Pulmonary artery endothelial cell (primary cell): ENCODE measurements around the gene NPHS1. TPM values are rescaled to one million over a fixed set of nuclear protein-coding genes. Genes with fewer than 3 reads are reported as not detected.
"Not testable (repeated sequence)": the region's sequence is repeated elsewhere in the genome, so short reads cannot be mapped to it uniquely, and the experiment has no call there.

Experiments used
- DNase-seq: peaks from one replicate; pipeline ENCODE4 v3.0.0-alpha.2; 2011; ENCODE audit warnings: low read depth, low spot score
- total RNA-seq: library from RNA; depleted of rRNA; stranded (reverse); fragments of >200 nt; gene quantifications from 2 replicates; pipeline ENCODE4 v1.2.3, GENCODE V29; 2014

NPHS1 gene, protein sequence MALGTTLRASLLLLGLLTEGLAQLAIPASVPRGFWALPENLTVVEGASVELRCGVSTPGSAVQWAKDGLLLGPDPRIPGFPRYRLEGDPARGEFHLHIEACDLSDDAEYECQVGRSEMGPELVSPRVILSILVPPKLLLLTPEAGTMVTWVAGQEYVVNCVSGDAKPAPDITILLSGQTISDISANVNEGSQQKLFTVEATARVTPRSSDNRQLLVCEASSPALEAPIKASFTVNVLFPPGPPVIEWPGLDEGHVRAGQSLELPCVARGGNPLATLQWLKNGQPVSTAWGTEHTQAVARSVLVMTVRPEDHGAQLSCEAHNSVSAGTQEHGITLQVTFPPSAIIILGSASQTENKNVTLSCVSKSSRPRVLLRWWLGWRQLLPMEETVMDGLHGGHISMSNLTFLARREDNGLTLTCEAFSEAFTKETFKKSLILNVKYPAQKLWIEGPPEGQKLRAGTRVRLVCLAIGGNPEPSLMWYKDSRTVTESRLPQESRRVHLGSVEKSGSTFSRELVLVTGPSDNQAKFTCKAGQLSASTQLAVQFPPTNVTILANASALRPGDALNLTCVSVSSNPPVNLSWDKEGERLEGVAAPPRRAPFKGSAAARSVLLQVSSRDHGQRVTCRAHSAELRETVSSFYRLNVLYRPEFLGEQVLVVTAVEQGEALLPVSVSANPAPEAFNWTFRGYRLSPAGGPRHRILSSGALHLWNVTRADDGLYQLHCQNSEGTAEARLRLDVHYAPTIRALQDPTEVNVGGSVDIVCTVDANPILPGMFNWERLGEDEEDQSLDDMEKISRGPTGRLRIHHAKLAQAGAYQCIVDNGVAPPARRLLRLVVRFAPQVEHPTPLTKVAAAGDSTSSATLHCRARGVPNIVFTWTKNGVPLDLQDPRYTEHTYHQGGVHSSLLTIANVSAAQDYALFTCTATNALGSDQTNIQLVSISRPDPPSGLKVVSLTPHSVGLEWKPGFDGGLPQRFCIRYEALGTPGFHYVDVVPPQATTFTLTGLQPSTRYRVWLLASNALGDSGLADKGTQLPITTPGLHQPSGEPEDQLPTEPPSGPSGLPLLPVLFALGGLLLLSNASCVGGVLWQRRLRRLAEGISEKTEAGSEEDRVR (N-terminal part only)
- total RNA-seq, result not detected in 2 replicates

DNA sequence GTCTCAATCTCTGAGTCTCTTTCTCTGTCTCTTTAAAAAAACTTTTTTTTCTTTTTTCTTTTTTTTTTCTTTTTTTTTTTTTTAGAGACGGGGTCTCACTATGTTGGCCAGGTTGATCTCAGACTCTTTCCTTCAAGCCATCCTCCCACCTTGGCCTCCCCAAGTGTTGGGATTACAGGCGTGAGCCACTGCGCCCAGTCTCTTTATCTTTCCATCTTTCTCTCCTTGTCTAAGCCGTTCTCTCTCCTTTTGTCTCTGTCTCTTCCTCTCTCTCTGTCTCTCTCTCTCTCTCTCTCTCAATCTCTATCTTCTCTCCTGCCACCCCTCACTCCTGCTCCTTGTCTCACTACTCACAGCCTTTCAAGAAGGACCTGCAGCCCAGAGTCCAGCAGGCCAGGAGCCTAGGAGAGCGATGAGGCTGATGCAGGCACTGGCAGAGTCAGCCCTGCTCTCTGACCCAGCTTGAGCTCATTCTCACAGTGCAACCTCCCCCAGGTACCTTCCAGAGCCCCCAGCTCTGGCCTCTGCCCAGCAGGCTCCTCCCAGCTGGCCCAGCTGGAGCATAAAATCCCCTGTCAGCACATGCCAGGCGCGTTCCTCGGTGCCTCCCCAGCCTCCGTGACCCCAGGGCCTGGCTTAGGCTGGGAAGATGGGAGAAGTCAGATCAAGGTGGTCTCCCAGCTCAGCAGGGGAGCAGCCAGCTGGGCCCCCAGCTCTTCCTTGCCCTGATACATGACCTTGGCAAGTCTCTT, at the start of gene NPHS1:
Gene NPHS1 (minus strand): TSS at position 476 of the 752 bp plus-strand sequence. CDS start 667 bp downstream, outside the sequence.
- no peak for DNase-seq

- DNase-seq, result no peak
These were observed 48.8 kb upstream of the NPHS1 start for GRCh38 chr19:35901055-35901644.

DNA sequence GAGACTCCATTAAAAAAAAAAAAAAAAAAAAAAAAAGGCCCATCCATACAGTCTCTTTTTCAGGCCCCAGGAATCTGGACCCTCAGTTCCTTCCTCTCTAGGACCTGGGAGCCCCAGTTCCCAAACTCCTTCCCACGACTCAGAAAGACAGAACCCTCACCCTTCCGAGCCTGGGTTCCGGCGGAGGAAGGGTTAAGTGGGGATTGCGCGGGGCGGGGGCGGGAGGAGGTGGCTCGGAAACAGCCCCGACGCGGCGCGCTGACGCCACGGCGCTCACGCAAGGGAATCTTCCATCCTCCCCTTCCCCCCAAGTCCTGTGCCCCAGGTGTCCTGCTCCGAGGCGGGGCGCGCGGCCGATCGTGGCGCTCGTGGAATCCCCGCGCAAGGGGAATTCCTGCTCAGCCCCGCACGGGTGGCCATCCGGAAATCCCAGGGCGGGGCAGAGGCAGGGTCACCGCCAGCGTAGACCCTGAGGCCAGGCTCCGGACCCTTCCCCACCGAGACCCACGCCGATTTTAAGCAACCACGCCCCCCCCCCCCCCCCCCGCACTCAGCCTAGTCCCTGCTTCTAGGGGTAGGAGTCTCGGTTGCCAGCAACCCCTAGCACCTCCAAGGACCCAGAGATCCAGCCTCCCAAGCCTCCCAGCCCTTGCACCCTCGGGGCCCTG, 47.4 kb upstream of the NPHS1 start:
- peak; percentile 7 for DNase-seq

GRCh38 chr19:35898499-35898809, 46.1 kb upstream of the NPHS1 start:
- DNase-seq, result no peak

DNA sequence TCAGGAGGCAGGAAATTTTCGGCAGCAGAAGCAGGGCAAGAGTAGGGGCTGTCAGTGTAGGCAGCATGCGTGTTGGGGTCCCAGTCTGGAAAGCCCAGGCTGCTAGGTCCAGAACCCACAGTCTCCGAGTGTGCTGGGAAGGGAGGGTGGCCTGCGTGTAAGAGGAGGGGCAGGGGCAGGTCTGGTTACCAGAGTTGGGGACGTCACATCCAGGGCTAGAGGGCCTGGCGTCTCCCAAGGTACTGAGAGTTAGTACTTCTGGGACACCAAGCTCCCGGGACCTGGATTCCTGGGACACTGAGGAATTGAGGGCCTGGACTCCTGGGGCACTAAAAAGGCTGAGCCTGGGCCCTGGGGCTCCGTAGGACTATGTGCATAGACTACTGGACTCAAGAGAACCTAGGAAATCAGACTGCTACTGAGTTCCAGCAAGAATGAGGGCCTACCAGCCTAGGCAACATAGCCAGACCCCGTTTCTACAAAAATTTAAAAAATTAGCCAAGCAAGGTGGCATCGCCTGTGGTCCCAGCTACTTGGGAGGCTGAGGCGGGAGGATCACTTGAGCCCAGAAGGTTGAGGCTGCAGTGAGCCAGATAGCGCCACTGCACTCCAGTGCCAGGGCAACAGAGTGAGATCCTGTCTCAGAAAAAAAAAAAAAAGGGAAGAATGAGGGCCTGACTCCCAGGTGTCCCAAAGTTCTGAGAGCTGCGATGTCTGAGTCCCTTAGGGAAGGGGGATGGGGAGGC, 45.6 kb upstream of the NPHS1 start:
- DNase-seq, result no peak

- DNase-seq, result no peak
These were observed 44.3 kb upstream of the NPHS1 start for GRCh38 chr19:35896643-35897040.

DNA sequence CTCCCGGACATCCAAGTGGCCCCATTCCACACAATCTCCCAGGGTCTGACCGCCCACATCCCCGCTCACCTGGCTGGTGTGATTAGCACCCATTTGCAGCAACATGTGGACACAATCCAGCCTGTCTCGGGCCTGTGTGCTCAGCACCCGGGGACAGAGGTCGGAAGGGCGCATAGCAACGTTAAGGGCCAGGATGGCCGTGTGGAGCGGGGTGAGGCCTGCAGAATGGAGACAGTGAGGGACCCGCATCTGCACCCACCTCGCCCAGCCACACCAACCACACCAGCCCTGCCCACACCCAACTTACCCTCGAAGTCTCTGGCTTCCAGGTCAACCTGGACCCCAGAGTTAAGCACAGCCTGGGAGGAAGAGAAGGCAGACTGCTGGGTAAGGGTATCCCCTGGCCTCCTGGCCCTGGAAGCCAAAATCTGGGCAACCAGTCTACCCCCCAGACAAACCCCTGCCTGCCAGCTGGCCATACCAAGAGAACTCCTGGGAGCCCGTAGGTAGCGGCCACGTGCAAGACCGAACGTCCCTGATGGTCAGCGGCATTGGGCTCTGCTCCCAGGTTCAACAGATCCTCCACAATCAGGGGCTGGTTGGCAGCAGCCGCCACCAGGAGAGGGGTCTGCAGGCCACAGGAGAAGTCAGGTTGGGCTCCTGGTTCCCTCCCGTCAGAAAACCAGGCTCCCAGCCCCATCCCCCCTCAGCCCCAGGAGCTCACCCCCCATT, 43.8 kb upstream of the NPHS1 start:
- DNase-seq, result no peak

GRCh38 chr19:35894342-35894741, 42.0 kb upstream of the NPHS1 start:
- no peak for DNase-seq

DNA sequence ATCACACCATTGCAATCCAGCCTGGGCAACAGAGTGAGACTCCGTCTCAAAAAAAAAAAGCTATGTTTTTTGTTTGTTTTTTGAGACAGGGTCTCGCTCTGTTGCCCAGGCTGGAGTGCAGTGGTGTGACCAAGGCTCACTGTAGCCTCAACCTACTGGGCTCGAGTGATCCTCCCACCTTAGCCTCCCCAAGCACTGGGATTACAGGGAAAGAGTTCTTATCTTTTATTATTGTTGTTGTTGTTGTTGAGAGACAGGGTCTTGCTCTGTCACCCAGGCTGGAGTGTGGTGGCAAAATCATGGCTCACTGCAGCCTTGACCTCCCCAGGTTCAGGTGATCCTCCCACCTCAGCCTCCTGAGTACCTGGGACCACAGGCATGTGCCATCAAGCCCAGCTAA, 39.5 kb upstream of the NPHS1 start:
- DNase-seq, result not testable (repeated sequence)

- DNase-seq, result no peak
These were observed 37.9 kb upstream of the NPHS1 start for GRCh38 chr19:35890113-35890650.

DNA sequence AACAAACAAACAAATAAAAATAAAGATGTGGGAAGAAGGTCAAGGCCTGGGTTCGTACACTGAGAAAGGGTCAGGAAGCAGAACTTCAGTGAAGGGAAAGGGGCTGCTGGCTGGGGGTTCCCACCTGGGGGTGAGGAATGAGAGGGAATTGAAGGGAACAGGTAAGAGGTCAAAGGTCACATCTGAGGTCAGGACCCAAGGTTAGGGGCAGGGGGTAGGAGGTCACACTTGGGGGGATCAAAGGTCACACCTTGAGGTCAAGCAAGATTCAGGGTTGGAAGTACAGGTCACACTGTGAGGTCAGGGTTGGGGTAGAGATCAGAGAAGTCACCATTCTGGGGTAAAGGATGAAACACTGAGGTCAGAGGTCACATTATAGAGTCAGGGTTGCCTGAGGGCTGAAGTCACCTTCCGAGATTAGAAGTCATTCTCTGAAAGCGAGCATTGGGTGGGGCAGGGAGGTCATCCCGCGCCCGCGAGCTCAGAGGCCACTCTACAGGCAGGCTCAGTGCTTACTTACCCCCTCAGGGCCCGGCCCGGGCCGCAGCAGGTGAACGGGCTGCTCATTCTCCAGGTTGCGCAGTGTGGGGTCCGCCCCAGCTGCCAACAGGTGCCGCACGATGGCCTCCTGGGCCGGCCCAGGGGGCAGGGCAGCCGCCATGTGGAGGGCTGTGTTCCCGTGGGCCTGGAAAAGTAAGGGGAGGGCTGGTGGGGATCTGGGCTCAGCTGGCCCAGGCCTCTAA, 37.2 kb upstream of the NPHS1 start:
- DNase-seq, result no peak

- no peak for DNase-seq
These were observed 36.1 kb upstream of the NPHS1 start for GRCh38 chr19:35888398-35888797.

DNA sequence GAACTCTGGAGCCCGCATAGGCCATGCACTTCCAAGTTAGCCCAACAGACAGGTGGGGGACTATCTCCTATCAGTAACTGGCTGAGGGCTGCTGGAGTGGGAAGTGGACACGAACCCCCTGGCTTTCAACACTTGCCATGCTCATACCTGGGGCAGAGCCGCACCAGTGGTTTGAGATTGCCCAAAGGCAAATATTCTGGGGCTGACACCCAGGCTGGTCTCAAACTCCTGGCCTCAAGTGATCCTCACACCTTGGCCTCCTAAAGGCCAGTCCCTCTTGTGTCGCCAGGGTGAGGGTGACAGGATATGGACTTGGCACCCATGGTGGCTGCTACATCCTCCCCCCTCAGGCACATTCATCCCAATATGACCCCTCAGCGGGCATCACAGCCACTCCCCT, 34.9 kb upstream of the NPHS1 start:
- no peak for DNase-seq

- DNase-seq, result no peak
These were observed 33.6 kb upstream of the NPHS1 start for GRCh38 chr19:35885904-35886303.

- DNase-seq, result no peak
These were observed 33.0 kb upstream of the NPHS1 start for GRCh38 chr19:35885225-35885738.

GRCh38 chr19:35883882-35884281, 31.6 kb upstream of the NPHS1 start:
- DNase-seq, result no peak

- peak; percentile 26 for DNase-seq
These were observed 30.0 kb upstream of the NPHS1 start for GRCh38 chr19:35882114-35882832.
